Body of pancreas (tissue), 4 donors: ENCODE results near the gene C3orf85.

Experiments used
- POLR2A ChIP-seq, 3 donors: fragments of 450-650 bp; IDR thresholded peaks; one replicate each; pipeline ENCODE4 v1.6.1; 2016; ENCODE audit warnings: antibody characterized with exemption in 3 of 3, mild to moderate bottlenecking in 2 of 3
- TF ChIP-seq, protein P1 (sequence below), 7 experiments: fragments of 450-650 bp in 4 of 7; fragments of 200-600 bp in 3 of 7; sonication (generic) in 3 of 7; IDR thresholded peaks; one replicate each; pipeline ENCODE4 v1.5.1; 2016 to 2019; ENCODE audit warnings: antibody characterized with exemption in 7 of 7

- no peak for TF ChIP-seq POLR2A (IDR thresholded peaks at IDR 0.05)
- TF ChIP-seq, protein P1, sequence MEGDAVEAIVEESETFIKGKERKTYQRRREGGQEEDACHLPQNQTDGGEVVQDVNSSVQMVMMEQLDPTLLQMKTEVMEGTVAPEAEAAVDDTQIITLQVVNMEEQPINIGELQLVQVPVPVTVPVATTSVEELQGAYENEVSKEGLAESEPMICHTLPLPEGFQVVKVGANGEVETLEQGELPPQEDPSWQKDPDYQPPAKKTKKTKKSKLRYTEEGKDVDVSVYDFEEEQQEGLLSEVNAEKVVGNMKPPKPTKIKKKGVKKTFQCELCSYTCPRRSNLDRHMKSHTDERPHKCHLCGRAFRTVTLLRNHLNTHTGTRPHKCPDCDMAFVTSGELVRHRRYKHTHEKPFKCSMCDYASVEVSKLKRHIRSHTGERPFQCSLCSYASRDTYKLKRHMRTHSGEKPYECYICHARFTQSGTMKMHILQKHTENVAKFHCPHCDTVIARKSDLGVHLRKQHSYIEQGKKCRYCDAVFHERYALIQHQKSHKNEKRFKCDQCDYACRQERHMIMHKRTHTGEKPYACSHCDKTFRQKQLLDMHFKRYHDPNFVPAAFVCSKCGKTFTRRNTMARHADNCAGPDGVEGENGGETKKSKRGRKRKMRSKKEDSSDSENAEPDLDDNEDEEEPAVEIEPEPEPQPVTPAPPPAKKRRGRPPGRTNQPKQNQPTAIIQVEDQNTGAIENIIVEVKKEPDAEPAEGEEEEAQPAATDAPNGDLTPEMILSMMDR (IDR thresholded peaks at IDR 0.05) = no peak
Measured at GRCh38 chr3:109091846-109092245, 44.7 kb upstream of the C3orf85 start.
